ENCODE data around the gene ERCC6L2. TPM values are rescaled to one million over a fixed set of nuclear protein-coding genes. Genes with fewer than 3 reads are reported as not detected.

The ERCC6L2 gene
- polyA plus RNA-seq, 1 of the 3 experiments (the other 2 are of a cell fraction) = 10.0 TPM

DNA sequence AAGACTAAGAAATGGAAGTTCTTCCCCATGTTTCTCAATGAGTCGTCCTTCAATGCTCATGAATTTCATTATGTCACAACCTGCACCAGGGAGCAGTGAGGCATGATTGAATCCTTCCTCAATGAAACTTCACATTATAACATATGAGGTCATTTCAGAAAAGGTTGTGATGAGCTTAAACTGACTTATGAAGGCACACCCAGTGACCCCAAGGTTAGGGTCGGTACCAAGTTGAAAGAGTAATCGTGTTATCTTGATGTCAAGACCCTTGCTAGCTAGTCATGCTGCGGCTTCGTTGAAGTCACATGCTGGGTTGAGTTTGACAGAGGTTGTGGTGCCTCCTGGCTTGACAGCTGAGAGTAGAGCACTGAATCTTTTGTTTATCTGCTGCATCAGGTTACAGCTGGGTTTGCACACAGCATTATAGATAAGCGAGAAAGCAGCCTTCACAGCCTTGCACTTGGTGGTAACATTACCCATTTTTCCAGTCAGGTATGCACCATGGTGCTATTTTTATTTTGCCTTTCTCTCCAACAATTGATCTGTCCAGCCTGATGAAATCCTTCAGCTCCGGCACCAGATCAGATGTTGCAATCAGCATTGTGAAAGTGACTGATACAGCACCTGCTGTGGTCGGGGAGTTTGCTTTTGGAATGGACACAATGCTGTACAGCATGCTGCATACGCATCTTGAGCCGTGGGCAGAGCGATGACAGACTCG is 133.2 kb downstream of the ERCC6L2 start:
- no peaks in the 10 kb centered on the region for H3K9me2 ChIP-seq
- no peaks in the 10 kb centered on the region for H3K4me1 ChIP-seq (ENCODE audit: control insufficient read depth in 1 of 2, insufficient read depth in 2 of 2, low read depth in 1 of 2, low read length in 1 of 2)
- TF ChIP-seq MXI1 (IDR thresholded peaks at IDR 0.05; ENCODE audit: low read depth, low read length) (no peak), TEAD4 (IDR thresholded peaks at IDR 0.05; ENCODE audit: borderline replicate concordance, insufficient read depth) (no peak), YY1 (IDR thresholded peaks at IDR 0.05; ENCODE audit: low read depth) (no peak), JUND (IDR thresholded peaks at IDR 0.05) (no peak), TCF12 (IDR thresholded peaks at IDR 0.05) (no peak), CHD2 (IDR thresholded peaks at IDR 0.05; ENCODE audit: low read length, partially characterized antibody) (no peak), EZH2phosphoT487 (IDR thresholded peaks at IDR 0.05; ENCODE audit: borderline replicate concordance, low read depth) (no peak), FOXM1 (IDR thresholded peaks at IDR 0.05; ENCODE audit: low read depth) (no peak), FOXJ3 (CRISPR knock-in tag; IDR thresholded peaks at IDR 0.05) (no peak)
- TF ChIP-seq, protein P1, sequence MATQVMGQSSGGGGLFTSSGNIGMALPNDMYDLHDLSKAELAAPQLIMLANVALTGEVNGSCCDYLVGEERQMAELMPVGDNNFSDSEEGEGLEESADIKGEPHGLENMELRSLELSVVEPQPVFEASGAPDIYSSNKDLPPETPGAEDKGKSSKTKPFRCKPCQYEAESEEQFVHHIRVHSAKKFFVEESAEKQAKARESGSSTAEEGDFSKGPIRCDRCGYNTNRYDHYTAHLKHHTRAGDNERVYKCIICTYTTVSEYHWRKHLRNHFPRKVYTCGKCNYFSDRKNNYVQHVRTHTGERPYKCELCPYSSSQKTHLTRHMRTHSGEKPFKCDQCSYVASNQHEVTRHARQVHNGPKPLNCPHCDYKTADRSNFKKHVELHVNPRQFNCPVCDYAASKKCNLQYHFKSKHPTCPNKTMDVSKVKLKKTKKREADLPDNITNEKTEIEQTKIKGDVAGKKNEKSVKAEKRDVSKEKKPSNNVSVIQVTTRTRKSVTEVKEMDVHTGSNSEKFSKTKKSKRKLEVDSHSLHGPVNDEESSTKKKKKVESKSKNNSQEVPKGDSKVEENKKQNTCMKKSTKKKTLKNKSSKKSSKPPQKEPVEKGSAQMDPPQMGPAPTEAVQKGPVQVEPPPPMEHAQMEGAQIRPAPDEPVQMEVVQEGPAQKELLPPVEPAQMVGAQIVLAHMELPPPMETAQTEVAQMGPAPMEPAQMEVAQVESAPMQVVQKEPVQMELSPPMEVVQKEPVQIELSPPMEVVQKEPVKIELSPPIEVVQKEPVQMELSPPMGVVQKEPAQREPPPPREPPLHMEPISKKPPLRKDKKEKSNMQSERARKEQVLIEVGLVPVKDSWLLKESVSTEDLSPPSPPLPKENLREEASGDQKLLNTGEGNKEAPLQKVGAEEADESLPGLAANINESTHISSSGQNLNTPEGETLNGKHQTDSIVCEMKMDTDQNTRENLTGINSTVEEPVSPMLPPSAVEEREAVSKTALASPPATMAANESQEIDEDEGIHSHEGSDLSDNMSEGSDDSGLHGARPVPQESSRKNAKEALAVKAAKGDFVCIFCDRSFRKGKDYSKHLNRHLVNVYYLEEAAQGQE (IDR thresholded peaks at IDR 0.05; ENCODE audit: low read depth, low read length) = no peak
- TF ChIP-seq, protein P2, sequence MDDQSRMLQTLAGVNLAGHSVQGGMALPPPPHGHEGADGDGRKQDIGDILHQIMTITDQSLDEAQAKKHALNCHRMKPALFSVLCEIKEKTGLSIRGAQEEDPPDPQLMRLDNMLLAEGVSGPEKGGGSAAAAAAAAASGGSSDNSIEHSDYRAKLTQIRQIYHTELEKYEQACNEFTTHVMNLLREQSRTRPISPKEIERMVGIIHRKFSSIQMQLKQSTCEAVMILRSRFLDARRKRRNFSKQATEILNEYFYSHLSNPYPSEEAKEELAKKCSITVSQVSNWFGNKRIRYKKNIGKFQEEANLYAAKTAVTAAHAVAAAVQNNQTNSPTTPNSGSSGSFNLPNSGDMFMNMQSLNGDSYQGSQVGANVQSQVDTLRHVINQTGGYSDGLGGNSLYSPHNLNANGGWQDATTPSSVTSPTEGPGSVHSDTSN (IDR thresholded peaks at IDR 0.05) = no peak
- TF ChIP-seq, protein P3, sequence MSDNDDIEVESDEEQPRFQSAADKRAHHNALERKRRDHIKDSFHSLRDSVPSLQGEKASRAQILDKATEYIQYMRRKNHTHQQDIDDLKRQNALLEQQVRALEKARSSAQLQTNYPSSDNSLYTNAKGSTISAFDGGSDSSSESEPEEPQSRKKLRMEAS (IDR thresholded peaks at IDR 0.05; ENCODE audit: low read depth) = no peak
- no peaks in the 10 kb centered on the region for H3K27me3 ChIP-seq (ENCODE audit: insufficient read depth)
- peaks cover 52 to 67% of the 10 kb centered on the region in 2 experiments for H3K36me3 ChIP-seq (replicated peaks in 1 of 2; ENCODE audit: control insufficient read depth in 1 of 2, insufficient read depth in 2 of 2, low read length in 1 of 2)
- no peak for DNase-seq
- no peaks in the 10 kb centered on the region for H4K20me1 ChIP-seq (ENCODE audit: insufficient read depth)
- H3K9me3 ChIP-seq = no peaks in the 10 kb centered on the region
- no peak overlapping the region for H2AFZ ChIP-seq (ENCODE audit: low read depth)
- H3K4me2 ChIP-seq = no peak overlapping the region
- CTCF ChIA-PET = interaction anchor here (0.8 to 1.2 kb wide), 2 partner anchors 12 to 16 kb away, joined by 3 read pairs; no protein-coding TSS in a partner anchor
- H3K4me3 ChIP-seq (ENCODE audit: low read depth in 2 of 2, low read length in 1 of 2) = no peak overlapping the region
- no peak overlapping the region for H3K27ac ChIP-seq (ENCODE audit: low read depth in 2 of 2, low read length in 1 of 2)
- no peaks in the 10 kb centered on the region for H3K79me2 ChIP-seq (ENCODE audit: insufficient read depth)
- H3F3A ChIP-seq (replicated peaks; ENCODE audit: insufficient read depth) = peaks cover 6% of the 10 kb centered on the region
- POLR2A ChIA-PET = no interaction called here
- WGBS (ENCODE audit: low lambda C conversion rate) = 96% methylated on average over 11 of the region's 12 CpGs
- no peak overlapping the region for H3K9ac ChIP-seq

DNA sequence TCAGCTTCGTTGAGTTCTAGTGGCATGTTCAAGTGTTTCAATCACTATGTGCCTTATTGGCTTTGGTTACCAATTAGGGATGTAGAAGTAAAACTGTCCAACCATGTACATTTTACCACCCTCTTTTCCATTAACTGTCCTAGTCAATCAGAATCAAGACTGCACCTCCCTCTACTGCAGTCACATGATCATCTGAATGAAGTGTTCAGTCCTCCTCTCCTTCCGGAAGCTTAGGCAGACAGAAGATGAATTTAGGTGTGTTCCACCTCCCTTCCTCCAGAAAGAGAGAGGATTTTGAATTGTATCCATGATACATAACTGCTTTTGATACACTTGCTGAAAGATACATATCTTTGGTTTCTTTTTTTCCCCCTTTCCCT is 133.7 kb downstream of the ERCC6L2 start:
- ChIA-PET CTCF (interaction anchor here (0.8 kb wide), 1 partner anchor 17 kb away, joined by 3 read pairs; no protein-coding TSS in a partner anchor), POLR2A (no interaction called here)
- Histone ChIP-seq H3F3A (replicated peaks; ENCODE audit: insufficient read depth) (peaks cover 6% of the 10 kb centered on the region), H3K4me1 (ENCODE audit: control insufficient read depth in 1 of 2, insufficient read depth in 2 of 2, low read depth in 1 of 2, low read length in 1 of 2) (no peaks in the 10 kb centered on the region), H3K4me2 (no peak overlapping the region), H3K9me2 (no peaks in the 10 kb centered on the region), H3K9ac (no peak overlapping the region), H3K27ac (ENCODE audit: low read depth in 2 of 2, low read length in 1 of 2) (no peak overlapping the region), H3K36me3 (replicated peaks in 1 of 2; ENCODE audit: control insufficient read depth in 1 of 2, insufficient read depth in 2 of 2, low read length in 1 of 2) (peaks cover 47 to 69% of the 10 kb centered on the region in 2 experiments), H3K4me3 (ENCODE audit: low read depth in 2 of 2, low read length in 1 of 2) (no peak overlapping the region), H3K9me3 (no peaks in the 10 kb centered on the region), H2AFZ (ENCODE audit: low read depth) (no peak overlapping the region), H3K27me3 (ENCODE audit: insufficient read depth) (no peaks in the 10 kb centered on the region), H3K79me2 (ENCODE audit: insufficient read depth) (no peaks in the 10 kb centered on the region), H4K20me1 (ENCODE audit: insufficient read depth) (no peaks in the 10 kb centered on the region)
- WGBS (ENCODE audit: low lambda C conversion rate) = 97% methylated on average over 2 of the region's 2 CpGs
- no peak for DNase-seq
- TF ChIP-seq, protein P4, sequence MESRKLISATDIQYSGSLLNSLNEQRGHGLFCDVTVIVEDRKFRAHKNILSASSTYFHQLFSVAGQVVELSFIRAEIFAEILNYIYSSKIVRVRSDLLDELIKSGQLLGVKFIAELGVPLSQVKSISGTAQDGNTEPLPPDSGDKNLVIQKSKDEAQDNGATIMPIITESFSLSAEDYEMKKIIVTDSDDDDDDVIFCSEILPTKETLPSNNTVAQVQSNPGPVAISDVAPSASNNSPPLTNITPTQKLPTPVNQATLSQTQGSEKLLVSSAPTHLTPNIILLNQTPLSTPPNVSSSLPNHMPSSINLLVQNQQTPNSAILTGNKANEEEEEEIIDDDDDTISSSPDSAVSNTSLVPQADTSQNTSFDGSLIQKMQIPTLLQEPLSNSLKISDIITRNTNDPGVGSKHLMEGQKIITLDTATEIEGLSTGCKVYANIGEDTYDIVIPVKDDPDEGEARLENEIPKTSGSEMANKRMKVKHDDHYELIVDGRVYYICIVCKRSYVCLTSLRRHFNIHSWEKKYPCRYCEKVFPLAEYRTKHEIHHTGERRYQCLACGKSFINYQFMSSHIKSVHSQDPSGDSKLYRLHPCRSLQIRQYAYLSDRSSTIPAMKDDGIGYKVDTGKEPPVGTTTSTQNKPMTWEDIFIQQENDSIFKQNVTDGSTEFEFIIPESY (IDR thresholded peaks at IDR 0.05; ENCODE audit: borderline replicate concordance, low read depth) = no peak
- TF ChIP-seq, protein P5, sequence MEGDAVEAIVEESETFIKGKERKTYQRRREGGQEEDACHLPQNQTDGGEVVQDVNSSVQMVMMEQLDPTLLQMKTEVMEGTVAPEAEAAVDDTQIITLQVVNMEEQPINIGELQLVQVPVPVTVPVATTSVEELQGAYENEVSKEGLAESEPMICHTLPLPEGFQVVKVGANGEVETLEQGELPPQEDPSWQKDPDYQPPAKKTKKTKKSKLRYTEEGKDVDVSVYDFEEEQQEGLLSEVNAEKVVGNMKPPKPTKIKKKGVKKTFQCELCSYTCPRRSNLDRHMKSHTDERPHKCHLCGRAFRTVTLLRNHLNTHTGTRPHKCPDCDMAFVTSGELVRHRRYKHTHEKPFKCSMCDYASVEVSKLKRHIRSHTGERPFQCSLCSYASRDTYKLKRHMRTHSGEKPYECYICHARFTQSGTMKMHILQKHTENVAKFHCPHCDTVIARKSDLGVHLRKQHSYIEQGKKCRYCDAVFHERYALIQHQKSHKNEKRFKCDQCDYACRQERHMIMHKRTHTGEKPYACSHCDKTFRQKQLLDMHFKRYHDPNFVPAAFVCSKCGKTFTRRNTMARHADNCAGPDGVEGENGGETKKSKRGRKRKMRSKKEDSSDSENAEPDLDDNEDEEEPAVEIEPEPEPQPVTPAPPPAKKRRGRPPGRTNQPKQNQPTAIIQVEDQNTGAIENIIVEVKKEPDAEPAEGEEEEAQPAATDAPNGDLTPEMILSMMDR (IDR thresholded peaks at IDR 0.05) = no peak
- no peak for TF ChIP-seq RCOR1 (IDR thresholded peaks at IDR 0.05; ENCODE audit: low read length)

All from SK-N-SH (cell line).